ENCODE results near the gene NCR3LG1.

Gene NCR3LG1

GRCh38 chr11:17381156-17381555 lies 29.6 kb downstream of the NCR3LG1 start:
- DNase-seq (no peak), ATAC-seq (ENCODE audit: insufficient read depth, low read depth) (no peak)
- Histone ChIP-seq H4K20me1 (ENCODE audit: insufficient read depth, low read length) (peaks cover 29% of the 10 kb centered on the region), H3K4me3 (ENCODE audit: low read depth in 1 of 2, low read length in 2 of 2) (no peak overlapping the region), H2AFZ (ENCODE audit: low read depth, low read length) (no peak overlapping the region), H3K9me3 (ENCODE audit: insufficient read depth, low read length, severe bottlenecking) (peaks cover 14% of the 10 kb centered on the region), H3K4me2 (ENCODE audit: insufficient read depth, low read length) (no peak overlapping the region), H3K36me3 (ENCODE audit: insufficient read depth, low read length) (peaks cover 79% of the 10 kb centered on the region), H3K27ac (ENCODE audit: low read length) (no peak overlapping the region), H3K79me2 (ENCODE audit: insufficient read depth, low read length) (peaks cover 29% of the 10 kb centered on the region), H3K4me1 (ENCODE audit: insufficient read depth, low read length) (peaks cover 28% of the 10 kb centered on the region), H3K27me3 (ENCODE audit: insufficient read depth, low read length, poor library complexity) (no peaks in the 10 kb centered on the region), H3K9ac (ENCODE audit: low read depth, low read length) (no peak overlapping the region)
- TF ChIP-seq EZH2 (IDR thresholded peaks at IDR 0.05; ENCODE audit: borderline replicate concordance, low read depth, low read length, severe bottlenecking) = no peak
- no peak for TF ChIP-seq CTCF (IDR thresholded peaks at IDR 0.05; ENCODE audit: borderline replicate concordance, extremely low read depth, low read length, poor library complexity, severe bottlenecking)

- Histone ChIP-seq H3K27ac (ENCODE audit: low read length) (no peak overlapping the region), H3K9me3 (ENCODE audit: insufficient read depth, low read length, severe bottlenecking) (peaks cover 14% of the 10 kb centered on the region), H3K4me1 (ENCODE audit: insufficient read depth, low read length) (peaks cover 39% of the 10 kb centered on the region), H3K36me3 (ENCODE audit: insufficient read depth, low read length) (peaks cover 80% of the 10 kb centered on the region), H3K79me2 (ENCODE audit: insufficient read depth, low read length) (peaks cover 39% of the 10 kb centered on the region), H2AFZ (ENCODE audit: low read depth, low read length) (no peak overlapping the region), H3K9ac (ENCODE audit: low read depth, low read length) (no peak overlapping the region), H3K4me2 (ENCODE audit: insufficient read depth, low read length) (no peak overlapping the region), H4K20me1 (ENCODE audit: insufficient read depth, low read length) (peaks cover 38% of the 10 kb centered on the region), H3K4me3 (ENCODE audit: low read depth in 1 of 2, low read length in 2 of 2) (no peak overlapping the region), H3K27me3 (ENCODE audit: insufficient read depth, low read length, poor library complexity) (no peaks in the 10 kb centered on the region)
- no peak for DNase-seq
- TF ChIP-seq CTCF (IDR thresholded peaks at IDR 0.05; ENCODE audit: borderline replicate concordance, extremely low read depth, low read length, poor library complexity, severe bottlenecking) (no peak), EZH2 (IDR thresholded peaks at IDR 0.05; ENCODE audit: borderline replicate concordance, low read depth, low read length, severe bottlenecking) (no peak)
- ATAC-seq (ENCODE audit: insufficient read depth, low read depth) = no peak
Observed at GRCh38 chr11:17382046-17382728, 30.6 kb downstream of the NCR3LG1 start.

GRCh38 chr11:17383461-17383860 lies 31.9 kb downstream of the NCR3LG1 start:
- Histone ChIP-seq H3K27ac (ENCODE audit: low read length) (no peak overlapping the region), H3K36me3 (ENCODE audit: insufficient read depth, low read length) (peaks cover 76% of the 10 kb centered on the region), H3K4me3 (ENCODE audit: low read depth in 1 of 2, low read length in 2 of 2) (no peak overlapping the region), H3K9ac (ENCODE audit: low read depth, low read length) (no peak overlapping the region), H3K9me3 (ENCODE audit: insufficient read depth, low read length, severe bottlenecking) (peaks cover 10% of the 10 kb centered on the region), H3K27me3 (ENCODE audit: insufficient read depth, low read length, poor library complexity) (no peaks in the 10 kb centered on the region), H3K4me2 (ENCODE audit: insufficient read depth, low read length) (peak overlapping the region; percentile 83; the same call in 1 of the 2 replicates), H4K20me1 (ENCODE audit: insufficient read depth, low read length) (peaks cover 38% of the 10 kb centered on the region), H2AFZ (ENCODE audit: low read depth, low read length) (no peak overlapping the region), H3K4me1 (ENCODE audit: insufficient read depth, low read length) (peaks cover 51% of the 10 kb centered on the region), H3K79me2 (ENCODE audit: insufficient read depth, low read length) (peaks cover 51% of the 10 kb centered on the region)
- no peak for DNase-seq
- TF ChIP-seq EZH2 (IDR thresholded peaks at IDR 0.05; ENCODE audit: borderline replicate concordance, low read depth, low read length, severe bottlenecking) (no peak), CTCF (IDR thresholded peaks at IDR 0.05; ENCODE audit: borderline replicate concordance, extremely low read depth, low read length, poor library complexity, severe bottlenecking) (no peak)
- ATAC-seq (ENCODE audit: insufficient read depth, low read depth) = no peak

All from DND-41 (cell line).